ENCODE results near the gene PNPLA8.

Gene PNPLA8

GRCh38 chr7:108434010-108434409, 91.9 kb downstream of the PNPLA8 start:
- no peak for DNase-seq

GRCh38 chr7:108431099-108431498, 94.8 kb downstream of the PNPLA8 start:
- no peak for DNase-seq

GRCh38 chr7:108430664-108431063, 95.3 kb downstream of the PNPLA8 start:
- DNase-seq = no peak

GRCh38 chr7:108427766-108428165, 98.2 kb downstream of the PNPLA8 start:
- no peak for DNase-seq

- DNase-seq = no peak
Measured at GRCh38 chr7:108425714-108426275, 100.1 kb downstream of the PNPLA8 start.

- no peak for DNase-seq
Measured at GRCh38 chr7:108424013-108424412, 101.9 kb downstream of the PNPLA8 start.

- DNase-seq = no peak
Measured at GRCh38 chr7:108423089-108423989, 102.6 kb downstream of the PNPLA8 start.

GRCh38 chr7:108421720-108422331, 104.1 kb downstream of the PNPLA8 start:
- DNase-seq = no peak

All from hematopoietic multipotent progenitor cell treated with erythropoietin and hydrocortisone succinate and interleukin-3 and kit ligand, for 6 days (in vitro differentiated cells).